HPDE6-E6E7 (cell line): ENCODE results near the gene COX14.
"Not testable (repeated sequence)": the region's sequence is repeated elsewhere in the genome, so short reads cannot be mapped to it uniquely, and the experiment has no call there.

Source experiments
- DNase-seq: peaks from one replicate; pipeline ENCODE4 v3.0.0; 2011; ENCODE audit warnings: missing footprints; ENCODE audit errors: extremely low spot score

COX14 gene

GRCh38 chr12:50154947-50155346 is 42.9 kb downstream of the COX14 start:
- not testable (repeated sequence) for DNase-seq

DNA sequence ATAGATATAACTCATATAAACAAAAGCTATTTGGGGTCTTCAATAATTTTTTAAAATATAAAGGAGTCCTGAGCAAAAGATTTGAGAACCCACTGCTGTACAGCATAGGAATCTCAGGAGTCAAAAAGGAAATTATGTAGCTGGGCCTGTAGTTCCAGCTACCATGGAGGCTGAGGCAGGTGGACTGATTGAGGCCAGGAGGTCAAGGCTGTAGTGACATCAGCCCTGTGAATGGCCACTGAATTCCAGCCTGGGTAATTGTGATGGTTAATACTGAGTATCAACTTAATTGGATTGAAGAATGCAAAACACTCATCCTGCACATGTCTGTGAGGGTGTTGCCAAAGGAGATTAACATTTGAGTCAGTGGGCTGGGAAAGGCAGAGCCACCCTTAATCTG is 44.6 kb downstream of the COX14 start:
- DNase-seq, result no peak

GRCh38 chr12:50157259-50157658 is 45.2 kb downstream of the COX14 start:
- DNase-seq, result no peak

GRCh38 chr12:50160643-50161042 is 48.6 kb downstream of the COX14 start:
- DNase-seq, result no peak

- no peak for DNase-seq
Measured at GRCh38 chr12:50162230-50162629, 50.2 kb downstream of the COX14 start.

- DNase-seq, result no peak
Measured at GRCh38 chr12:50164963-50165362, 52.9 kb downstream of the COX14 start.

- DNase-seq, result no peak
Measured at GRCh38 chr12:50166799-50167048, 54.7 kb downstream of the COX14 start.

DNA sequence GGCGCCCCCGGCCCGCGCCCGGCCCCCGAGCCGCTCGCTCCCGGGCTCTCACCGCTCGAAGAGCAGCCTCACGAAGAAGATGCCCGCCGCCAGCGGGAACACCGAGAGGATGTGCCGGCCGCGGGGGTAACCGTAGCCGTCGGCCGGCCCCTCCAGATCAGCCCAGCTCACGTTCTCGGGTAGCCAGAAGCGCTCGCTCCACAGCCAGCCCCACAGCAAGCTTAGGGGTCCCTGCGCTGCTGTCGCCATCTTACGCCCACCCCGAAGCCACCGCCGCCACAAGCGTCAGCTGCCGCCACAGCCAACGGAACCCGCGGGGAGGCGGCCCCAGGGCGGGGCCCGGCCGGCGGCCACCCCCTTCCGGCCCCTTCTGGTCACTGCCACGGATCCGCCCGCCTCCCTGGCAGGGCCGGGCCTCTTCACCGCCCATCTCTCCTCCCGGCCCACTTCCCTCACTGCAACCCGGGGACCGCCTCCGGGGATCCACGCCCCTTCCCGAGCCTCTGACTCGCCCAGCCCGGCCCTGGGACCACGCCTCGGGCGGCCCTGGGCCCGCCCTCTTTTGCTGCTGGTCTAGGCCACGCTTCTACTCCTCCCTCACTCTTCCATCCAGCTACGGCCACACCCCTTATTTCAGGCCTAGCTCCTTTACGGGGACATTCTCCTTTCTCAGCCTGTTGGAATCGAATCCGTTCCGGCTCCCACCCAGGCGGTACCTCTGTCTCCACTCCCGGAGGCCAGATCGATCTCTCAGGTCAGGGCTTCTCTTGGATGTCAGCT is 55.2 kb downstream of the COX14 start, which contains the start of gene CERS5:
CERS5 (minus strand) TSS at position 321 of the 780 bp plus-strand sequence; CDS start at position 249, 72 bp downstream.
- peak; percentile 97 for DNase-seq
